ENCODE measurements around the gene PTPN12. TPM values are rescaled to one million over a fixed set of nuclear protein-coding genes. Genes with fewer than 3 reads are reported as not detected.
A peak's percentile ranks its signal among the peaks of the same experiment; 100 is the strongest.

Gene PTPN12
- total RNA-seq, 1 donor from 2014 or later, result 114 TPM

DNA sequence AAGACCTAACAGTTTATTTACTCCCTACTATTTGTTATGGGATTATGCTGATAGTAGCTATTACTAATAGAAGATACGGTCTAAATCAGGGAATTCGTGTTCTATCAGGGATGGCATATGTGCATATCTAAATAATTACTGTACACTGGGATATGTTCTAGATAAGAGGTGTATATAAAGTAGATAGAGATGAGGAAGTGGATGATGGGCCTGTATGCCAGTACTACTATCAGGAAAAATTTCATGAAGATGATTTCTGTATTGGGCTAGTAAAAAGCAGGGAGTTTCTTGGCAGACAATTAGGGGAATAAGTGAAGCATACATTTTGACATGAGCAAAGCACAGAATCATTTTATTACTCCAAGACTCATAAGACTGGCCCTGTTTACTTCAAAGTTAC, 26.2 kb downstream of the PTPN12 start:
- Mint-ChIP-seq H3K27ac (peak overlapping the region; percentile 4), H3K9me3 (no peaks in the 10 kb centered on the region), H3K36me3 (peaks cover 6% of the 10 kb centered on the region), H3K4me3 (no peak overlapping the region), H3K27me3 (ENCODE audit: low read depth) (no peaks in the 10 kb centered on the region), H3K4me1 (peaks cover 18% of the 10 kb centered on the region)
- TF ChIP-seq, protein P1, sequence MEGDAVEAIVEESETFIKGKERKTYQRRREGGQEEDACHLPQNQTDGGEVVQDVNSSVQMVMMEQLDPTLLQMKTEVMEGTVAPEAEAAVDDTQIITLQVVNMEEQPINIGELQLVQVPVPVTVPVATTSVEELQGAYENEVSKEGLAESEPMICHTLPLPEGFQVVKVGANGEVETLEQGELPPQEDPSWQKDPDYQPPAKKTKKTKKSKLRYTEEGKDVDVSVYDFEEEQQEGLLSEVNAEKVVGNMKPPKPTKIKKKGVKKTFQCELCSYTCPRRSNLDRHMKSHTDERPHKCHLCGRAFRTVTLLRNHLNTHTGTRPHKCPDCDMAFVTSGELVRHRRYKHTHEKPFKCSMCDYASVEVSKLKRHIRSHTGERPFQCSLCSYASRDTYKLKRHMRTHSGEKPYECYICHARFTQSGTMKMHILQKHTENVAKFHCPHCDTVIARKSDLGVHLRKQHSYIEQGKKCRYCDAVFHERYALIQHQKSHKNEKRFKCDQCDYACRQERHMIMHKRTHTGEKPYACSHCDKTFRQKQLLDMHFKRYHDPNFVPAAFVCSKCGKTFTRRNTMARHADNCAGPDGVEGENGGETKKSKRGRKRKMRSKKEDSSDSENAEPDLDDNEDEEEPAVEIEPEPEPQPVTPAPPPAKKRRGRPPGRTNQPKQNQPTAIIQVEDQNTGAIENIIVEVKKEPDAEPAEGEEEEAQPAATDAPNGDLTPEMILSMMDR (IDR thresholded peaks at IDR 0.05; ENCODE audit: unreplicated experiment), result no peak
- no peak for DNase-seq (ENCODE audit: low spot score in 2 of 2, unreplicated experiment in 2 of 2)

DNA sequence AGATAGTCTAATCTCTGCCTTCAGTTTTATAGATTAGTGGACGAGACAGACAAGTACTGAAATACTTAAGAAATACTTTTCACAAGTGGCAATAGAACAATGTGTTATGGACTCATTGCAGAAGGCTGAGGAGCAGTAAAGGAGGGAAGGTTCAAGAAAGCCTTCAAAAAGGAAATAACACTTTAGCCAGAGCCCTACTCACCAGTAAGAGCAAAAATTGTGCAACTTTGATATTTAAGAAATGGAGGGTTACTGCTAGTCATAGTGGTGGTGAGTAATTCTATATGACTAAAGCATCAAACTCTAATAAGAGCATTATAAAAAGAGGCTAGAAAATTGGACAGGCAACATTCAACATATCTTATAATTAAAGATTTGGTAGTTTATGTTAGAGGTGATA, 28.8 kb downstream of the PTPN12 start:
- peaks cover 8% of the 10 kb centered on the region for H3K36me3 Mint-ChIP-seq
- H3K4me1 Mint-ChIP-seq, result peaks cover 17% of the 10 kb centered on the region
- no peak for DNase-seq (ENCODE audit: low spot score in 2 of 2, unreplicated experiment in 2 of 2)
- TF ChIP-seq, protein P1 (IDR thresholded peaks at IDR 0.05; ENCODE audit: unreplicated experiment), result no peak
- H3K4me3 Mint-ChIP-seq, result no peak overlapping the region
- no peaks in the 10 kb centered on the region for H3K9me3 Mint-ChIP-seq
- no peaks in the 10 kb centered on the region for H3K27me3 Mint-ChIP-seq (ENCODE audit: low read depth)
- H3K27ac Mint-ChIP-seq, result peak overlapping the region; percentile 7

DNA sequence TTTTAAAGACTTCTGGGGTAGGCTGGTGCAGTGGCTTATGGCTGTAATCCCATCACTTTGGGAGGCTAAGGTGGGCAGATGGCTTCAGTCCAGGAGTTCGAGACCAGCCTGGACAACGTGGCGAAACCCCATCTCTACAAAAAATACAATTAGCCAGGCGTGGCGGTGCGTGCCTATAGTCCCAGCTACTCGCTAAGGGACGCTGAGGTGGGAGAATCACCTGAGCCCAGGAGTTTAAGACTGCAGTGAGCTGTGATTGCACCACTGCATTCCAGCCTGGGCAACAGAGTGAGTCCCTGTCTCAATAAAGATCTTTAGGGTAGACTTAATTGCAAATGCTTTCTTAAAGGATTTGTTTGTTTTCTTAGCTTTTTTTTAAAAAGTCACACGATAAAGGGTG, 29.3 kb downstream of the PTPN12 start:
- TF ChIP-seq, protein P1 (IDR thresholded peaks at IDR 0.05; ENCODE audit: unreplicated experiment), result no peak
- no peak for DNase-seq (ENCODE audit: low spot score in 2 of 2, unreplicated experiment in 2 of 2)
- Mint-ChIP-seq H3K27ac (no peak overlapping the region), H3K4me3 (no peak overlapping the region), H3K4me1 (peaks cover 17% of the 10 kb centered on the region), H3K36me3 (peaks cover 3% of the 10 kb centered on the region), H3K9me3 (no peaks in the 10 kb centered on the region), H3K27me3 (ENCODE audit: low read depth) (no peaks in the 10 kb centered on the region)

DNA sequence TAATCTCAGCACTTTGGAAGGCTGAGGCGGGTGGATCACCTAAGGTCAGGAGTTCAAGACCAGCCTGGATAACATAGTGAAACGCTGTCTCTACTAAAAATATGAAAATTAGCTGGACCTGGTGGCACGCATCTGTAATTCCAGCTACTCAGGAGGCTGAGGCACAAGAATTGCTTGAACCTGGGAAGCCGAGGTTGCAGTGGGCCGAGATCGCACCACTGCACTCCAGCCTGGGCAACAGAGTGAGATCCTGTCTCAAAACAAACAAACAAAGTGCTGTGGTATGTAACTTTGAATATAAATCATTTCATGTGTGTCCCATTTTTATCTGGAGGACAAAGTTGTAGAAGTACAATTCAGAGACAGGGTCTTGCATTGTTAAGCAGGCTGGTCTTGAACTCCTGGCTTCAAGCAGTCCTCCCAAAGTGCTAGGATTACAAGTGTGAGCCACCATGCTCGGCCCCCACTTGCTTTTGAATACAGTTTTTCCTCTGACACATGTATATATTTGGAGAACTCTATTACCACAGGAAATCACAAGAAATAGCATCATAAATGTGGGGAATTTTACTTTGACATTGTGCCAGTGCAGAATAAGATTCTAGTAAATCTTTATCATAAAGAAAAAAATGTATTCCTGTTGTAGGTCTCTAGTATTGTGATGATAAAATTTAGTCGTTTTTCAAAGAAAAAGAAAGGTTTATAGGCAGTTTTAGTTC, 32.6 kb downstream of the PTPN12 start:
- no peaks in the 10 kb centered on the region for H3K27me3 Mint-ChIP-seq (ENCODE audit: low read depth)
- TF ChIP-seq, protein P1 (IDR thresholded peaks at IDR 0.05; ENCODE audit: unreplicated experiment), result no peak
- DNase-seq (ENCODE audit: low spot score in 2 of 2, unreplicated experiment in 2 of 2), result no peak
- H3K9me3 Mint-ChIP-seq, result no peaks in the 10 kb centered on the region
- H3K36me3 Mint-ChIP-seq, result peaks cover 16% of the 10 kb centered on the region
- peaks cover 9% of the 10 kb centered on the region for H3K4me1 Mint-ChIP-seq
- H3K4me3 Mint-ChIP-seq, result no peak overlapping the region
- no peak overlapping the region for H3K27ac Mint-ChIP-seq

DNA sequence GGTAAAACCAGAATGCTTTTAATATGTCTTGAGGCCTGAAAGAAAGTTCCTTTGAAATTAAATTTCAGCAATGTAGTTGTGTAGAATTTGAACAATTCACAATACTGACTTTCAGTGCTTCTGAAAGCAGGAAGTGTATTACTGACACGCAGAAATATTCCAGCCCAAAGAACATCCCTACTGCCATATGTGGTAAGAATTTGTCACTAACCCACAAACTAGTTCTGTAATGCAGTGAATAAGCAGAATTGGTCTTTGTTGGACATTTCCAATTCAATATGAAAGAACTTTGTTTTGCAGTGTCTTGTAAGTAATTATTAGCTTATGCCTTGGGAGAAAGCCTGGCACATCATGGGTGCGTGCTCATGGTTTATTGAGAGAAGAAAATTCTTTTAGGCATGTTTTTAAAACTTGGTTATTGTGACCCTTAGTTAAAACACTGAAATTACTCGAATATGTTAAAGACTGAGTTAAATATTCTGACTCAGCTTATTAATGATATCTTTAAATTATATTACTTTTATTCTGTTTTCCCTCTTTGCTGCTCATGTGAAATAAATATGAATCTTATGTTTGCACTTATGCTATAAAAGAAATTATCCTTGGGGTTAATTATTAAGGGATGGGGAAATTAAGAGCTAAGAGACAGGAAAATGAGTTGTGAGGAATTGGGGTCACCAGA, 33.4 kb downstream of the PTPN12 start:
- H3K27me3 Mint-ChIP-seq (ENCODE audit: low read depth), result no peaks in the 10 kb centered on the region
- peaks cover 18% of the 10 kb centered on the region for H3K36me3 Mint-ChIP-seq
- no peak for DNase-seq (ENCODE audit: low spot score in 2 of 2, unreplicated experiment in 2 of 2)
- H3K4me1 Mint-ChIP-seq, result peaks cover 9% of the 10 kb centered on the region
- H3K9me3 Mint-ChIP-seq, result no peaks in the 10 kb centered on the region
- TF ChIP-seq, protein P1 (IDR thresholded peaks at IDR 0.05; ENCODE audit: unreplicated experiment), result no peak
- H3K4me3 Mint-ChIP-seq, result no peak overlapping the region
- no peak overlapping the region for H3K27ac Mint-ChIP-seq

All from mesothelial cell of epicardium (in vitro differentiated cells).